Brain microvascular endothelial cell (primary cell): ENCODE results near the gene COL5A1.
"Not testable (repeated sequence)": the region's sequence is repeated elsewhere in the genome, so short reads cannot be mapped to it uniquely, and the experiment has no call there.

Source experiments
- DNase-seq: peaks from one replicate; pipeline ENCODE4 v3.0.0-alpha.2; 2020
- H3K27ac ChIP-seq: fragments of 250-450 bp; sonication (Bioruptor Pico); 2 replicates; pipeline ENCODE4 v1.5.1; 2020; ENCODE audit warnings: mild to moderate bottlenecking, moderate library complexity
- H3K27me3 ChIP-seq: fragments of 250-450 bp; sonication (Bioruptor Pico); replicated peaks from 2 replicates; pipeline ENCODE4 v1.5.1; 2020; ENCODE audit warnings: mild to moderate bottlenecking
- H3K36me3 ChIP-seq: fragments of 250-450 bp; sonication (Bioruptor Pico); replicated peaks from 2 replicates; pipeline ENCODE4 v1.5.1; 2020; ENCODE audit warnings: mild to moderate bottlenecking
- H3K4me3 ChIP-seq: 2 replicates; pipeline ENCODE4 v1.5.1; 2011; ENCODE audit warnings: low read depth, mild to moderate bottlenecking, control low read depth, low read length, moderate library complexity
- in situ Hi-C: cut with HindIII; loops from 2 replicates; pipeline ENCODE4 v1.10.0; 2017; ENCODE audit warnings: low sequenced_read_pairs, low pct_ligation_motif_present
- TF ChIP-seq, protein P1 (sequence below): IDR thresholded peaks from 2 replicates; pipeline ENCODE4 v1.5.1; 2011; ENCODE audit warnings: low read depth, mild to moderate bottlenecking, moderate library complexity, low read length, control low read depth, inconsistent platforms; ENCODE audit errors: missing control alignments

Gene COL5A1

GRCh38 chr9:134852906-134853654, 211.5 kb downstream of the COL5A1 start:
- TF ChIP-seq, protein P1, sequence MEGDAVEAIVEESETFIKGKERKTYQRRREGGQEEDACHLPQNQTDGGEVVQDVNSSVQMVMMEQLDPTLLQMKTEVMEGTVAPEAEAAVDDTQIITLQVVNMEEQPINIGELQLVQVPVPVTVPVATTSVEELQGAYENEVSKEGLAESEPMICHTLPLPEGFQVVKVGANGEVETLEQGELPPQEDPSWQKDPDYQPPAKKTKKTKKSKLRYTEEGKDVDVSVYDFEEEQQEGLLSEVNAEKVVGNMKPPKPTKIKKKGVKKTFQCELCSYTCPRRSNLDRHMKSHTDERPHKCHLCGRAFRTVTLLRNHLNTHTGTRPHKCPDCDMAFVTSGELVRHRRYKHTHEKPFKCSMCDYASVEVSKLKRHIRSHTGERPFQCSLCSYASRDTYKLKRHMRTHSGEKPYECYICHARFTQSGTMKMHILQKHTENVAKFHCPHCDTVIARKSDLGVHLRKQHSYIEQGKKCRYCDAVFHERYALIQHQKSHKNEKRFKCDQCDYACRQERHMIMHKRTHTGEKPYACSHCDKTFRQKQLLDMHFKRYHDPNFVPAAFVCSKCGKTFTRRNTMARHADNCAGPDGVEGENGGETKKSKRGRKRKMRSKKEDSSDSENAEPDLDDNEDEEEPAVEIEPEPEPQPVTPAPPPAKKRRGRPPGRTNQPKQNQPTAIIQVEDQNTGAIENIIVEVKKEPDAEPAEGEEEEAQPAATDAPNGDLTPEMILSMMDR: no peak
- no peak overlapping the region for H3K27ac ChIP-seq
- no peaks in the 10 kb centered on the region for H3K36me3 ChIP-seq
- no peak overlapping the region for H3K4me3 ChIP-seq
- no peak for DNase-seq
- H3K27me3 ChIP-seq: no peaks in the 10 kb centered on the region
- in situ Hi-C loops: no loop called here

GRCh38 chr9:134853893-134854292, 212.3 kb downstream of the COL5A1 start:
- no peak for DNase-seq
- Histone ChIP-seq H3K36me3 (no peaks in the 10 kb centered on the region), H3K4me3 (no peak overlapping the region), H3K27ac (no peak overlapping the region), H3K27me3 (no peaks in the 10 kb centered on the region)
- in situ Hi-C loops: no loop called here
- TF ChIP-seq, protein P1: no peak

GRCh38 chr9:134854541-134854981, 213.0 kb downstream of the COL5A1 start:
- Histone ChIP-seq H3K36me3 (no peaks in the 10 kb centered on the region), H3K4me3 (no peak overlapping the region), H3K27me3 (no peaks in the 10 kb centered on the region), H3K27ac (no peak overlapping the region)
- TF ChIP-seq, protein P1: no peak
- in situ Hi-C loops: no loop called here
- DNase-seq: no peak

DNA sequence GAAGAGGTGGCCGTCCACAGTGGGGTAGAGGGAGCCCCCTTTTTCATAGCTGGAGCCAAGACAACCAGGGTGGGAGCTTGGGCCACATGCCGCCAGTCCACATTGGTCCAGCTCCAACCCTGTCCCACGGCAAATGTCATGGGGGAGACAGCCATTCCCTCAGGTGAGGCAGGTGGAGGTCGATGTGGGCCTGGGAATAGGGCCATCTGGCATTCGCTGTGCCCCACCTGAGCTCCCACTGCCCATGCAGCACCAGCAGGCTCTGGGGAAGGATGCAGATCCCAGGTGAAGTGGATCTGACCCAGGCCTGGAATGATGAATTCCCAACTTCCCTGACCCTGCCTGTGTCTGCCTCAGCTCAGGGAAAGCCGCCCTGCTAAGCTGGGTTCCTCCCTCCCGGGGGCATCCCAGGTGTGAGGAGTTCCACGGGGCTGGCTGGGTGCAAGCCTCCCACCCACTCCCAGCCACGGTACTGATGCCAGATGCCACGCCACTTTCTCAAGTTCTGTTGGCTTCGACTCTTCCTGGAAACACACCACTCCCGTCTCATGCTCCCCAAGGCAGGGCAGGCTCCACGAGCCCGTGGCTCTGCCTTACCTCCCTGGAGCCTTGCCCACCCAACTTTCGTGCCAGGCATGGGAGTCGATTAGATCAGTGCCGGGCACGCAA, 213.8 kb downstream of the COL5A1 start:
- Histone ChIP-seq H3K36me3 (no peaks in the 10 kb centered on the region), H3K4me3 (no peak overlapping the region), H3K27ac (no peak overlapping the region), H3K27me3 (no peaks in the 10 kb centered on the region)
- TF ChIP-seq, protein P1: no peak
- in situ Hi-C loops: no loop called here
- DNase-seq: no peak

DNA sequence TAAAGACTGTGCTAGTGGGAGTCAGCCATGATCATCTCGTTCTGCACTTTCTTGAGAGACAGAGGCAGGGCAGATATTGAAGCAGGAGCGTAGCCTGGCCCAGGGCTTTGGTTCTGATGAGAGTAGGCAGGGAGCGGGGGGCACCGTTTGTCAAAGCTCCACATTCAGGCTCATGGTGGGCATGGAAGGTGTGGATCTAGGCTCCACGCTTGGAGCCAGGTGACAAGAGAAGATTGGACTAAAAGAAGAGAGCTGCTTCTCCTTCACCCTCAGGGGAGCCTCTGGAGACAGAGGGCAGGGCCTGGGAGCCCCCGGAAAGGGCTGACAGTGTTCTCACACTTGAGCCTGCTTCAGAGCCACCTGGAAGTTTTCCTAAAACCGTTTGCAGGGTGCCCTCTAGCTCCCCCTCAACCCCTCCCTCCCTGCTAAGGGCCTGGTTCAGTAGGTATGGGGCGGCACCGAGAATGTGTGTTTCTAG, 214.3 kb downstream of the COL5A1 start:
- no peak overlapping the region for H3K27ac ChIP-seq
- in situ Hi-C loops: no loop called here
- H3K36me3 ChIP-seq: no peaks in the 10 kb centered on the region
- TF ChIP-seq, protein P1: no peak
- no peak overlapping the region for H3K4me3 ChIP-seq
- no peak for DNase-seq
- no peaks in the 10 kb centered on the region for H3K27me3 ChIP-seq

DNA sequence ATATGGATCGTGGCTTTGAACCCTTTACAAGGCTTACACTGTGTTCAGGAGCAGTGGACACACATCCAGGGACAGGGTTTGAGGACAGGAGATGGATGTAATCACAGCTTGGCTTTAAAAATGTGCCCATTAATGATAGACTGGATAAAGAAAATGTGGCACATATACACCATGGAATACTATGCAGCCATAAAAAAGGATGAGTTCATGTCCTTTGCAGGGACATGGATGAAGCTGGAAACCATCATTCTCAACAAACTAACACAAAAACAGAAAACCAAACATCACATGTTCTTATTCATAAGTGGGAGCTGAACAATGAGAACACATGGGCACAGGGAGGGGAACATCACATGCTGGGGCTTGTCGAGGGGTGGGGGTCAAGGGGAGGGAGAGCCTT, 215.8 kb downstream of the COL5A1 start:
- H3K4me3 ChIP-seq, H3K36me3 ChIP-seq, in situ Hi-C loops, H3K27ac ChIP-seq, H3K27me3 ChIP-seq, DNase-seq: not testable (repeated sequence)
